ENCODE results near the gene CPAMD8. TPM values are rescaled to one million over a fixed set of nuclear protein-coding genes. Genes with fewer than 3 reads are reported as not detected.

CPAMD8 gene
- total RNA-seq, 1 experiment from 2014 or later: 0.20 TPM

GRCh38 chr19:16868423-16869130 is 158.0 kb downstream of the CPAMD8 start:
- no peak for TF ChIP-seq CBX3 (IDR thresholded peaks at IDR 0.05; ENCODE audit: low read depth)
- no peak for TF ChIP-seq YY1 (IDR thresholded peaks at IDR 0.05; ENCODE audit: extremely low read depth, insufficient replicate concordance, low read depth, low read length)
- TF ChIP-seq CEBPB (IDR thresholded peaks at IDR 0.05; ENCODE audit: low read depth): no peak
- no peak for TF ChIP-seq ZFX (IDR thresholded peaks at IDR 0.05)
- TF ChIP-seq POLR2A (IDR thresholded peaks at IDR 0.05; ENCODE audit: borderline replicate concordance, extremely low read depth, insufficient read depth, insufficient read length): no peak
- no peak for TF ChIP-seq SP1 (IDR thresholded peaks at IDR 0.05; ENCODE audit: low read depth)
- TF ChIP-seq RAD21 (IDR thresholded peaks at IDR 0.05; ENCODE audit: low read depth): no peak
- no peak for TF ChIP-seq POLR2AphosphoS5 (IDR thresholded peaks at IDR 0.05; ENCODE audit: low read depth, low read length)
- H3K79me2 ChIP-seq (ENCODE audit: insufficient read depth, low read length): peaks cover under 1% of the 10 kb centered on the region; the same call in 1 of the 2 replicates
- no peaks in the 10 kb centered on the region for H3K27me3 ChIP-seq (ENCODE audit: insufficient read depth, low read length)
- H2AFZ ChIP-seq (ENCODE audit: low read depth, low read length, poor library complexity, severe bottlenecking): no peak overlapping the region
- CTCF ChIA-PET: no interaction called here
- H3K4me1 ChIP-seq (ENCODE audit: control insufficient read depth in 1 of 2, insufficient read depth in 2 of 2, low read length in 2 of 2): no peaks in the 10 kb centered on the region
- no TSS peak for BruUV-seq (replicated peaks)
- no peak overlapping the region for H3K4me2 ChIP-seq (ENCODE audit: low read length)
- no peak for DNase-seq (ENCODE audit: low read depth, low spot score)
- H3K36me3 ChIP-seq (ENCODE audit: control insufficient read depth in 1 of 2, insufficient read depth in 2 of 2, low read length in 2 of 2): peaks cover 19 to 29% of the 10 kb centered on the region in 2 experiments; a peak in 3 of 4 replicates
- no peak overlapping the region for H3K9ac ChIP-seq (ENCODE audit: low read length)
- ATAC-seq: no peak
- H4K20me1 ChIP-seq (ENCODE audit: insufficient read depth): no peaks in the 10 kb centered on the region
- RAD21 ChIA-PET (ENCODE audit: low non-redundant PET in 1 of 2, low total read pairs in 2 of 2, uncharacterized antibody in 2 of 2, unreplicated experiment in 2 of 2): no interaction called here
- no peak overlapping the region for H3K27ac ChIP-seq (ENCODE audit: low read depth, low read length)
- H3K4me3 ChIP-seq (replicated peaks in 1 of 2; ENCODE audit: low read depth in 1 of 2, low read length in 2 of 2): no peak overlapping the region
- POLR2A ChIA-PET: no interaction called here
- no peaks in the 10 kb centered on the region for H3K9me2 ChIP-seq (ENCODE audit: insufficient read depth)
- H3K9me3 ChIP-seq (ENCODE audit: control insufficient read depth in 1 of 2, insufficient read depth in 1 of 2, low read depth in 1 of 2, low read length in 2 of 2): no peaks in the 10 kb centered on the region
- intact Hi-C loops (cut with micrococcal nuclease): no loop called here

GRCh38 chr19:16867211-16867610 is 159.4 kb downstream of the CPAMD8 start:
- H3K36me3 ChIP-seq (ENCODE audit: control insufficient read depth in 1 of 2, insufficient read depth in 2 of 2, low read length in 2 of 2): peaks cover 24 to 29% of the 10 kb centered on the region in 2 experiments; a peak in 3 of 4 replicates
- DNase-seq (ENCODE audit: low read depth, low spot score) (no peak), ATAC-seq (no peak)
- H3K9me2 ChIP-seq (ENCODE audit: insufficient read depth): no peaks in the 10 kb centered on the region
- no peaks in the 10 kb centered on the region for H4K20me1 ChIP-seq (ENCODE audit: insufficient read depth)
- no peak overlapping the region for H2AFZ ChIP-seq (ENCODE audit: low read depth, low read length, poor library complexity, severe bottlenecking)
- ChIA-PET CTCF (no interaction called here), RAD21 (ENCODE audit: low non-redundant PET in 1 of 2, low total read pairs in 2 of 2, uncharacterized antibody in 2 of 2, unreplicated experiment in 2 of 2) (no interaction called here), POLR2A (no interaction called here)
- no peak overlapping the region for H3K4me2 ChIP-seq (ENCODE audit: low read length)
- no peak overlapping the region for H3K9ac ChIP-seq (ENCODE audit: low read length)
- intact Hi-C loops (cut with micrococcal nuclease): no loop called here
- no TSS peak for BruUV-seq (replicated peaks)
- no peaks in the 10 kb centered on the region for H3K9me3 ChIP-seq (ENCODE audit: control insufficient read depth in 1 of 2, insufficient read depth in 1 of 2, low read depth in 1 of 2, low read length in 2 of 2)
- H3K4me3 ChIP-seq (replicated peaks in 1 of 2; ENCODE audit: low read depth in 1 of 2, low read length in 2 of 2): no peak overlapping the region
- no peaks in the 10 kb centered on the region for H3K27me3 ChIP-seq (ENCODE audit: insufficient read depth, low read length)
- no peak overlapping the region for H3K27ac ChIP-seq (ENCODE audit: low read depth, low read length)
- no peaks in the 10 kb centered on the region for H3K79me2 ChIP-seq (ENCODE audit: insufficient read depth, low read length)
- H3K4me1 ChIP-seq (ENCODE audit: control insufficient read depth in 1 of 2, insufficient read depth in 2 of 2, low read length in 2 of 2): no peaks in the 10 kb centered on the region
- TF ChIP-seq SP1 (IDR thresholded peaks at IDR 0.05; ENCODE audit: low read depth) (no peak), POLR2AphosphoS5 (IDR thresholded peaks at IDR 0.05; ENCODE audit: low read depth, low read length) (no peak), TCF7L2 (IDR thresholded peaks at IDR 0.05; ENCODE audit: borderline replicate concordance, extremely low read depth, insufficient read depth, insufficient read length) (no peak), SRF (IDR thresholded peaks at IDR 0.05; ENCODE audit: low read depth) (no peak), ZNF274 (IDR thresholded peaks at IDR 0.05; ENCODE audit: low read depth, low read length) (no peak), EZH2 (IDR thresholded peaks at IDR 0.05) (no peak), POLR2A (IDR thresholded peaks at IDR 0.05; ENCODE audit: borderline replicate concordance, extremely low read depth, insufficient read depth, insufficient read length) (no peak), CBX3 (IDR thresholded peaks at IDR 0.05; ENCODE audit: low read depth) (no peak), CEBPB (IDR thresholded peaks at IDR 0.05; ENCODE audit: low read depth) (no peak), FOSL1 (IDR thresholded peaks at IDR 0.05; ENCODE audit: low read depth) (no peak), ZFX (IDR thresholded peaks at IDR 0.05) (no peak), ZBTB33 (IDR thresholded peaks at IDR 0.05; ENCODE audit: extremely low read depth, insufficient replicate concordance, low read length) (no peak)
- TF ChIP-seq, protein P1, sequence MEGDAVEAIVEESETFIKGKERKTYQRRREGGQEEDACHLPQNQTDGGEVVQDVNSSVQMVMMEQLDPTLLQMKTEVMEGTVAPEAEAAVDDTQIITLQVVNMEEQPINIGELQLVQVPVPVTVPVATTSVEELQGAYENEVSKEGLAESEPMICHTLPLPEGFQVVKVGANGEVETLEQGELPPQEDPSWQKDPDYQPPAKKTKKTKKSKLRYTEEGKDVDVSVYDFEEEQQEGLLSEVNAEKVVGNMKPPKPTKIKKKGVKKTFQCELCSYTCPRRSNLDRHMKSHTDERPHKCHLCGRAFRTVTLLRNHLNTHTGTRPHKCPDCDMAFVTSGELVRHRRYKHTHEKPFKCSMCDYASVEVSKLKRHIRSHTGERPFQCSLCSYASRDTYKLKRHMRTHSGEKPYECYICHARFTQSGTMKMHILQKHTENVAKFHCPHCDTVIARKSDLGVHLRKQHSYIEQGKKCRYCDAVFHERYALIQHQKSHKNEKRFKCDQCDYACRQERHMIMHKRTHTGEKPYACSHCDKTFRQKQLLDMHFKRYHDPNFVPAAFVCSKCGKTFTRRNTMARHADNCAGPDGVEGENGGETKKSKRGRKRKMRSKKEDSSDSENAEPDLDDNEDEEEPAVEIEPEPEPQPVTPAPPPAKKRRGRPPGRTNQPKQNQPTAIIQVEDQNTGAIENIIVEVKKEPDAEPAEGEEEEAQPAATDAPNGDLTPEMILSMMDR (IDR thresholded peaks at IDR 0.05 in 2 of 3, conservative IDR thresholded peaks at IDR 0.05 in 1 of 3; ENCODE audit: borderline replicate concordance in 1 of 3, insufficient read depth in 1 of 3, low read depth in 2 of 3, low read length in 2 of 3): no peak
- TF ChIP-seq, protein P2, sequence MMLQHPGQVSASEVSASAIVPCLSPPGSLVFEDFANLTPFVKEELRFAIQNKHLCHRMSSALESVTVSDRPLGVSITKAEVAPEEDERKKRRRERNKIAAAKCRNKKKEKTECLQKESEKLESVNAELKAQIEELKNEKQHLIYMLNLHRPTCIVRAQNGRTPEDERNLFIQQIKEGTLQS (IDR thresholded peaks at IDR 0.05): no peak
